GM12892 (cell line): ENCODE data around the gene PDGFC.

Experiments
- DNase-seq: peaks from one replicate; pipeline ENCODE4 v3.0.0; 2011; ENCODE audit not compliant: insufficient read length
- FAIRE-seq: peaks from 2 replicates; lab custom pipeline; 2011; peaks lifted over from hg19 to GRCh38; lab: Jason Lieb, UNC
- POLR2A ChIP-seq: IDR thresholded peaks from 2 replicates; pipeline ENCODE4 v1.6.1; 2011; ENCODE audit warnings: low read depth, low read length, control low read depth
- POLR2AphosphoS5 ChIP-seq: IDR thresholded peaks from 2 replicates; pipeline ENCODE4 v1.6.1; 2011; ENCODE audit warnings: low read depth, low read length, control low read depth
- TAF1 ChIP-seq: IDR thresholded peaks from 2 replicates; pipeline ENCODE4 v1.6.1; 2011; ENCODE audit warnings: low read depth, mild to moderate bottlenecking, control low read depth, low read length, borderline replicate concordance

Gene PDGFC

DNA sequence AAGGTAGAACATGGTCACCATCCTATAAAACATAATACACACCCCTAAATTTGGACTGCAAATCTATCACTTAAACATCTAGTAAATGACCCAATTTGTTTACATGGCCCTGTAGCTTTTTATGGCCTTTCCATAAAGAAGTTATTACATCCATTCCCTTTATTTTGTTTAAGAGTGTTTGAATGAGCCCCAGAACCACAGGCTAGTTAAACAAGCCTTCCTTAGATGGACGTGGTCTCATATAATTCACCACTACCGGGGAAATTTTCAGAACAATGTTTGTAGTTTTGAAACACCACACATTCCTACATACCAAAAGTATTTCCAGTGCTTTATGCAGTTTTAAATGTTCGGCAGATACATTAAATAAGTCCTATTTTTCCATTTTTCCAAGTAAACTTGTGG is 12.3 kb downstream of the PDGFC start:
- FAIRE-seq: no peak
- TF ChIP-seq POLR2AphosphoS5: no peak
- TF ChIP-seq POLR2A: no peak
- no peak for TF ChIP-seq TAF1

DNA sequence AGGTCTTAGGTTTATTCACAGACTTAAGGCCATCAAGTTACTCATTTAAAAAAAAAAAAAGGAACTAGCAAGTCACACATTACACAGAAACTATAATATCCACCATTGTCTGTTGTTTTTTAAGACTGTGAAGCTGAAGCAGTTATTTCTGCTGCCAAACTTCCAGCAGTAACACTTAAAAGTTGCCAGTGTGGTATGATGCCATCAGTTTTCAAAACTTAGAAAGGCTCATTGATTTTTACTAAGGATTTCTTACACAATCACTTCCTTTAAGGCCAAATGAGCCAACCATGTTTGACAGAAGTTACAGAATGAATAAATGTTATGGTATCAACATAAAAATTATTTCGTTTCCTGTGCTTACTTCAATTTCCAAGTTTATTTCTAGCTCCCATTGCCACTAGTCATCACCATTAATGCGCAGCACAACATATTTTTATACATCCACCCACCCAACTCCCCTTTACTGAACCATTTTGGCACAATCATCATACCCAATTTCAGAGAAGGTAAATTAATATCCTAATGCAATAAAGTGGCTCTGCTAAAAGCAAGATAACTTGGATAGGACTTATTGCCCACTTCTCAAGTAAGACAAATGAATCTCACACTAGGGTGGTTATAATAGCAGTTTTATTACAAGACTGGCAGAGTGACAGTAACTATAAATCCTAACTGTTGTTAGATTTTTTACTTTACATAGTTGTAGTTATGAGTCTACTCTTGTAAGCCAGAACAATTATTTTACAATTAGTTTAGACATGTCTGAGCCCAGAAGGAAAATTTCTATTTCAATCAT is 13.1 kb downstream of the PDGFC start:
- no peak for DNase-seq
- TF ChIP-seq TAF1 (no peak), POLR2AphosphoS5 (no peak), POLR2A (no peak)

More for the DNA sequence above, 12.3 kb downstream of the PDGFC start:
- DNase-seq: no peak

DNA sequence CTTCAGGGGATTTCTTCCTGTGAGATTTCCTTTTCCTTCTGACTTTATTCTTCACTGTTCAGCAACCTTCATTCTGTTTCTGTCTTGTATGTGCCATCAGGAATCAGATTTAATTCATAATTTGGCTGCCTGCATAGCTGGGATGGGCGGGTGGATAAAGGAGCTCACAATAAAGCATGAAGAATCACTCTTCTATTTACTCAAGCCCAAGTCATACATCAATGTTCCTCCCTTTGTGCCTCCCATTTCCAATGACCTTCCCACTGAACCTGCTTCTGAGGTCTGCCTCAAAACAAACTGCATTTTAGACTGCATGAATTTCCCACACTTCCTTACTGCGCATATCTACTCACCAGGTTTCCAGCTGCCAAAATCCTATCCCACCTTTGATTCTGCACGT is 14.0 kb downstream of the PDGFC start:
- no peak for DNase-seq
- no peak for TF ChIP-seq POLR2AphosphoS5
- FAIRE-seq: no peak

More for the DNA sequence above, 13.1 kb downstream of the PDGFC start:
- FAIRE-seq: no peak

- peak; percentile 14 for FAIRE-seq
- TF ChIP-seq POLR2AphosphoS5 (no peak), TAF1 (no peak), POLR2A (no peak)
- DNase-seq: no peak
These were observed 14.7 kb downstream of the PDGFC start for GRCh38 chr4:156956826-156957368.

- no peak for DNase-seq
- FAIRE-seq: no peak
- no peak for TF ChIP-seq POLR2AphosphoS5
These were observed 15.2 kb downstream of the PDGFC start for GRCh38 chr4:156956359-156956758.

DNA sequence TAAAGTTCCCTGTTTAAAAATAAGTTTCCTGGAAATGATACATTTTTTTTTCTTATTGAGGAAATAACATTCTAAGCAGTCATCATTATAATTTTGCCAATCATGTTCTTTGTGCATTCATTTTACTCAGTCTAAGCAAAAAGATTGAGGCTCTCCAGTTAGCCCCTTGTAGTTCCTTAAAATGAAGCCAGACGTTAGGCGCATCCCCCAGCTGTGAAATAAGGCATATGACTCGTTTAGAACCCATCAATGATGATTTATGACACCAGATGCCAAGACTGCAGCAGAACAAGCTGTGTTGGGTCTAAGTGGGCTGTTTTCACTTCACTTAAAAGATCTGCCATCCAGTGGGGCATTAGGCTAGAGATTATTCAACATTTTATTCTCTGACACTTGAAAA is 17.0 kb downstream of the PDGFC start:
- no peak for FAIRE-seq
- DNase-seq: no peak
- TF ChIP-seq TAF1: no peak
- TF ChIP-seq POLR2AphosphoS5: no peak
- no peak for TF ChIP-seq POLR2A

- no peak for FAIRE-seq
- no peak for TF ChIP-seq POLR2AphosphoS5
- DNase-seq: no peak
These were observed 17.6 kb downstream of the PDGFC start for GRCh38 chr4:156953951-156954350.

- no peak for FAIRE-seq
- DNase-seq: no peak
- no peak for TF ChIP-seq POLR2AphosphoS5
- TF ChIP-seq POLR2A: no peak
- TF ChIP-seq TAF1: no peak
These were observed 18.6 kb downstream of the PDGFC start for GRCh38 chr4:156953001-156953400.

DNA sequence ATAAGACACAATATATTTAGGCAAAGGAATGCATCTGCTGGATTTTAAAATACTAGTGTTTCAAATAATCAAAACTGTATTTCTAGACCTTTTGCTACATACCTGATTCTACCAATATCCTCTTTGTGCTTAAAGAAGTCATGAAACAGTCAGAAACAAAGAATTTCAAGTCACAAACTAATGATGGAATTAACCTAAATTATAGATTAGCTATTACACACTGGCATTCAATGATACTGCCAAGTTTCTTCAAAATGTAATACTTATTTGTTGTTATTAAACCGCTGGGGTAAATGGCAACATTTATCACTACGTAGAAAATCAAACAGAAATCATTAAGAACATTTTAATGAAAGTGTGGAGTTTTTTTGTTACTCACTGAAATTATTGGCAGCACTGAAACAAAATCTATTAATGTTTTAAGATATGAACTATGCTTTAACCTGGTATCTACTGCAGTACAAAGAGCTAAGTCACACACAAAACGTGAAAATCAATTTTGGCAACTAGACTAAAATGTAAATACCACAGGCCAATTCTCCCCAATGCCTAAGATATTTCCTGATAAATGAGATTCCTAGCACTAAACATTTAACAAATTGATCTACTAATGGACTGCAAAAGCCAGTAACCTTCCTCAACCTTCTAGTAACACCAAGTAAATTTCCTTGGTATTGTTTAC is 19.4 kb downstream of the PDGFC start:
- no peak for DNase-seq
- no peak for FAIRE-seq
- TF ChIP-seq POLR2AphosphoS5 (no peak), TAF1 (no peak), POLR2A (no peak)

- DNase-seq (no peak), FAIRE-seq (no peak)
- no peak for TF ChIP-seq POLR2AphosphoS5
- TF ChIP-seq POLR2A: no peak
- no peak for TF ChIP-seq TAF1
These were observed 20.7 kb downstream of the PDGFC start for GRCh38 chr4:156950948-156951347.

GRCh38 chr4:156950090-156950489 is 21.5 kb downstream of the PDGFC start:
- TF ChIP-seq POLR2AphosphoS5 (no peak), POLR2A (no peak), TAF1 (no peak)
- DNase-seq (no peak), FAIRE-seq (no peak)

DNA sequence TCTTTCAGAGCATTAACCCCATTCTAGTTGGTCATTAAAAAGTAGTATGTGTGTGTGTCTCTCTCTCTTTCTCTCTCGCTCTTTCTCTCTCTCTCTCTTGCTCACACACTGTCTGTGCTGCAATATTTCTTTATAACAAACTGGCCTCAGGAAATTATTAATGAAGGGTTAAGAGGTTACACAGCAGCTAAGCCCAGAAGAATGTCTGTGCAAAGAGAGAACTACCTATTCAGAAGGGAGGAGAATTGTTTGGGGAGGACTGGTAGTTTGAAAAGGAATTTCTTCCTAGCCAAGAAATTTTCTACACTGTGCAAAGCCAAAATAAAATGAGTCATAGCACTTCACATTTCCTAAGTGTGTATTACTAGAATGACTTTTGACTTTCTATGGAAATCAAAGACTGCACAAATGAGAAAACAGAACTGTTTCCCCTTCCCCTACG is 22.2 kb downstream of the PDGFC start:
- DNase-seq (no peak), FAIRE-seq (no peak)
- TF ChIP-seq TAF1 (no peak), POLR2A (no peak), POLR2AphosphoS5 (no peak)

DNA sequence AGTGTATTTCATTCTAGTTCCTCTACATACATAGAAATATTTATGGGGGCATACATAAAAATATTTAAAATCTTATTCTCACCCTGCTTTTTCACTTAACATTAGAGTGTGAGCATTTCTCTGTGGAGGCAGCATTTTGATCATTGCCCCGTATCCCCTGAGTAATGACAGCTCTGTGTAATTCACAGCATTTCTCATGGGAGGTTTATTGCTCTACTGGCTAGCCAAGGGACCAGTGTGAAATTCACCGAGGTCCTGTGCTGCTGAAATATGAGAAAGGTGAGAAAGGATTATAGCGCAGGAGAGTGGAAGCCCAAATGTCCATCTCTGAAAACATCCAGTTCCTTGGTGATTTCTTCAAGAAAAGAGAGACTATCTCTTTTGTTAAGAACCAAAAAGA is 22.9 kb downstream of the PDGFC start:
- TF ChIP-seq TAF1 (no peak), POLR2AphosphoS5 (no peak), POLR2A (no peak)
- FAIRE-seq (no peak), DNase-seq (no peak)
